HG02571 (cell line): ENCODE measurements around the gene ATP5MC2.
"Not testable (repeated sequence)": the region's sequence is repeated elsewhere in the genome, so short reads cannot be mapped to it uniquely, and the experiment has no call there.

Experiments
- ATAC-seq: cut with Tn5 transposase; IDR thresholded peaks from one replicate; pipeline ENCODE4 v1.9.1; 2021; ENCODE audit warnings: mild to moderate bottlenecking, moderate library complexity; ENCODE audit not compliant: unreplicated experiment

ATP5MC2 gene

DNA sequence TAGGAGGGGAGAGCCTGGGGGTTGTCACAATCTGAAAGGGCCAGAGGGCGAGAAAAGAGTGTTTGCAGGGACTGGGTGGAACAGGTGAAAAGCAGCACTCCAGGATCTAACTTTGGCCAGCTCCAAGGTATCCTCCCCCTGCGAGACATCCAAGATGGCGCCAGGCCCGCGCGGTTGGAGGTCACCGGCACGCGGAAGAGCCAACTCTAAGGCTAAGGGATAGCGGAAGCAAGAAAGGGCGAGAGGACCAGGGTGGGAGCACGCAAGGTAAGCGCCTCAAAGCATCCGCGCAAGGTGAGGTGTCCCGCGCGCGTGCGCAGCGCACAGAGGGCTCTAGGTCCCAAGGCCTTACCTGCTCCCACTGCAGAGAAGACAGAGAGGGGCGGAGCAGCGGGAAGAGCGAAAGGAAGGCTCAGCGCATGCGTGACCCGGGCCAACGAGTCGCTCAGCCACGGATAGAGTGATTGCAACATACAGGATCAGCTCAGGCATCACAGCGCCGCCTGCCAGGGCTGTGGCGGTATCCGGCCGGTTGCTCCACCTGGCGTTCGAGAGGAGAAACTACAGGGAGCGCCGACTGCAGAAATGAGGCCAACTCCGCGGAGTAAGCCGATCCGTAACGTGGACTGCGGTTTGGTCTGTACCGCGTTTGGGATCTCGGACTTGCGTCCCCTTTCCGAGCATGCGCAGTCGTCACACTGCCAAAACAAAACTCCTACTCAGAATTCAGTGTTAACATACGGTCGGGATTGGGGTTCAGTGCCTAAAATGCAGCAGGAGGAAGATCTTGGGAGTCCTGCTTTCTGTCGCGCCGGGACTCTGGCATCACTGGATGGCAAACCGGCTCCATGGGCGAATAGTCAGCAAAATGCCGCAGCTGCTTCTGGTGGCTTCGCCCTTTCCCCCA is at the start of gene ATP5MC2:
Gene ATP5MC2 (minus strand): TSS at position 383 of the 907 bp plus-strand sequence. CDS start 3,469 bp downstream, outside the sequence.
- peak; percentile 94 for ATAC-seq

DNA sequence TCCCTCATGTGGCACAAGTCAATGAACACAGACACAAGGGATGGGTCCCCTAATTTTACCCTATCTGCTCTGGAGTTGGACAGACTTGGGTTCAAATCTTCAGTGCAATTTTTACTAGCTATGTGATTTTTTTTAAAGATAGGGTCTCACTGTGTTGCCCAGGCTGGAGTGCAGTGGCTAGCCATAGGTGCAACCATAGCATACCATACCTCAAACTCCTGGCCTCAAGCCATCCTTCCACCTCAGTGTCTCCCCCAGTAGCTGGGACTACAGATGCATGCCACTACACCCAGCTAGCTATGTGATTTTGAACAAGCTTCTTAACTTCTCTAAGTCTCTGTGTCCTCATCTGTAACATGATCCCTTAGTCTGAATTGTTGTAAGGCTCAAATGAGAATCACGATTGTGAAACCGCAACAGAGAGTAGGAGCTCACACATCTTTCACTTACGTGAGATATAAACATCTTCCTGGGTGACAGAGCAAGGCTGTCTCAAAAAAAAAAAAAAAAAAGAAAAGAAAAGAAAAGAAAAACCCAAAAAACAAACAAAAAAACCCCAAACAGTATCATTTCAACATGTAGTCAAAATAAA is 46.7 kb upstream of the ATP5MC2 start:
- ATAC-seq: no peak

DNA sequence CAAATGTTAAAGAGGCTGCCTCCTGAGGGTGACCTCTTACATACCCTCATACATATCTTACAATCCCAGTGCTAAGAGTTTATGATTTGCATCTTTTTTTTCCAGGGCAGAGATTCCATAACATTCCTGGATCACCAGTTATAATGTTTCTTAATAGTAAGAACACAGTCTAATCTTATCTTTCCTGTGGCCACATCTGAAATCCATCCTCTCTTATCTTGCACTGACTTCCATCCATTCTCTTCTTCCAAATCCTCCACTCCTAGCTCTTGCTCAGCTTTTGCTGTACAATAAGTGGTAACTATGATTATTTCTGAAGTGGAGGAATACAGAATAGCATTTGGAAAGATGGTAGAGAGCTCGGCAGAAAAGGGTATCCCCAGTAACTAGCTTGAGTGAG is 45.1 kb upstream of the ATP5MC2 start:
- ATAC-seq: no peak

DNA sequence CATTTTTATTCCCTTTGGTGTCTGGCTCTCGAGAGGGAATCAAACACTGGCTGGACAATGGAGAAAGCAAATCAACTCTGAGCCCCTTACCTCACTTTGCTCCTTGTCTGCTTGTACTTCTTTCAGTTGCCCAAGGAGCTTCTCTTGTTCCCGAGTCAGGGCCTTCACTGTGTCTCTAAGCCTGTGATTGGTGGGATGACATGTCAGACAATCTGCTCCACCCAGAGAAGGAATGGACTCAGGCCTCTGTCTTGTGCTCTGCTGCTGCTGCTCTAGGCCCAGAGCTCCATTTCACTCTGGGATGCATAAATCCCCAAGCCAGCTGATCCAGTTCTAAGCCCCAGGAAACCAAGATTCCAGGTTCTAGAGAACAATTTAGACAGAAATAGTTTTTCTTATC is 43.8 kb upstream of the ATP5MC2 start:
- no peak for ATAC-seq

DNA sequence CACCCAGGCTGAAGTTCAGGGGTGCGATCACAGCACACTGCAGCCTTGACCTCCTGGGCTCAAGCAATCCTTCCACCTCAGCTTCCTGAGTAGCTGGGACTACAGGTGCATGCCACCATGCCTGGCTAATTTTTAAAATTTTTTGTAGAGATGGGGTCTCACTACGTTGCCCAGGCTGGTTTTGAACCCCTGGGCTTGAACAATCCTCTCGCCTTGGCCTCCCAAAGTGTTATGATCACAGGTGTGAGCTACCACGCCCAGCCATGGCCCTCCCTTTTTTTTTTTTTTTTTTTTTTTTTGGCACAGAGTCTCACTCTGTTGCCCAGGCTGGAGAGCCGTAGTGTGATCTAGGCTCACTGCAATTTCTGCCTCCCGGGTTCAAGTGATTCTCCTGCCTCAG is 42.7 kb upstream of the ATP5MC2 start:
- ATAC-seq: not testable (repeated sequence)

DNA sequence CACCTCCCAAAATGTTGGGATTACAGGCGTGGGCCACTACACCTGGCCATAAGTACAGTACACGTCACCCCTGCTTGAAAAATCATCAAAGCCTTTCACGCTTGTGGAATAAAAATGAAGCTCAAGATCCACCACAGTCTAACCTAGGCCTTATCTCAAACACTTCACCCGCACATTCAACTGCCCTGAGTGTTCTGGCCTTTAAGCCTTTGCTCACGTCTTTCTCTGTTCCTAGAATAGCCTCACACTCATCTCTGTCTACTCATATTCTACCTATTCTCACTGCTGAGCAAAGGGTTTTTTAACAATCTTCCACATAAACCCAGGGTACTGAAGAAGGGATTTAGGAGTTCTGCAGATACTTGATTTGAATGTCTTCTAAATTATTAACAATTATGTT is 41.4 kb upstream of the ATP5MC2 start:
- no peak for ATAC-seq

DNA sequence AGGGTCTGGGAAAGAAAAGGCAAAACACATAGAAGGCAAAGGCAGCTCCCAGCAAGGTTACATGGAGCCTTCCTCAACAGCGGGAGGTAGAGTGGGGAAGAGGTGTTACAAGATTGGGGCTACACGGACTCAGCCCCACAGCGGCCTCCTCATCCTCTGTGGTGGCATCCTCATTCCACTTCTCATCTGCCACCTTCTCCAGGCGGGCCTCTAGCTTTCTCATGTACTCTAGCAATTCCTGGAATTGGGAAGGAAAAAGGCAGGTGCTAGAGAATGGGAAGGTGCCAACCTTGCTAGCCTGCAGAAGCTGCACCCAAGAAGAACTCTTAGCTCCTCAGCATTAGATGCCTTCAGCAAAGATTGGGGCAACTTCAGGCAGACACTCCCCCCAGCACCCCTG is 38.1 kb upstream of the ATP5MC2 start:
- no peak for ATAC-seq

DNA sequence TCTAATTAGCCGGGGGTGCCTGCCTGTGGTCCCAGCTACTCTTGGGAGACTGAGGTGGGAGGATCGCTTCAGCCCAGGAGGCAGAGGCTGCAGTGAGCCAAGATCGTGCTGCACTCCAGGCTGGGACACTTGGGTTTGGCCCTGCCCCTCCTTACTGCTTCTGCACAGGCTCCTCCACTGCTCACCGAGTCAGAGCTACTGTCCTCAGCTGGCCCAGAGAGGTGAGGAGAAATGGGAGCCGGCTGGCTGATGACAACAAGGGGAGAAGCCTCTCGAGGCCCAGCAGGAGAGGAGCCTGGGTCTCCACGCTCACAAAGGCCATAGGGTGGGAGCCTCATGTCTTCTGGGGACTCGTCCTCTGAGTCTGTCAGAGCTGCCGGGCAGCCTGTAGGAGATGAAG is 37.6 kb upstream of the ATP5MC2 start:
- no peak for ATAC-seq

DNA sequence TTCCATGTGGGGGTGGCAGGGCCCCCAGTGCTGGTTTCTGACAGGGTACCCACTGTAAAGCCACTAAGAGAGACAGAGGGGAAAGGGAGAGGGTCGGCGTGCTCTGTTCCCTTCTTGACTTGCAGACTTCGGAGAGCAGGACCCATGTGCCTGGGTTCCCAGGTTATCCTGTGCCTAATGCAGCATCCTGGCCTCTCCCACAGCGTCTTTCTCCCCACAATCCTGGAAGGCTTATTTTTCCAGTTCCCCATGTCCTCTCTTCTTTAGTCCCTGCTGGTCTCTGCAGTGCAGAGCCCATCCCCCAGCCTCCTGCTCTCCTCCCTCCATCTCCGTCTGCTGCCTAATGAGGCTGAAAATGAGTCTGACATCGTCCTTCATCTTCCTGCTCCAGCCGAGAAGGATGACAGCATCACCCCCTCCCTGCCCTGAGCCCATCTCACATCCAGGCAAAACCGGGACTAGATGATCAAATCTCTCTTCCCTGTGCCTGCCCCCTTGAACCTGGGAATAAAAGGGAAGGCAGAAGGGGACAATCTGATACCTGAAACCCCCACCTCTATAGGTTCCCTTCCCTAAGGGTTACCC is 36.3 kb upstream of the ATP5MC2 start:
- no peak for ATAC-seq

DNA sequence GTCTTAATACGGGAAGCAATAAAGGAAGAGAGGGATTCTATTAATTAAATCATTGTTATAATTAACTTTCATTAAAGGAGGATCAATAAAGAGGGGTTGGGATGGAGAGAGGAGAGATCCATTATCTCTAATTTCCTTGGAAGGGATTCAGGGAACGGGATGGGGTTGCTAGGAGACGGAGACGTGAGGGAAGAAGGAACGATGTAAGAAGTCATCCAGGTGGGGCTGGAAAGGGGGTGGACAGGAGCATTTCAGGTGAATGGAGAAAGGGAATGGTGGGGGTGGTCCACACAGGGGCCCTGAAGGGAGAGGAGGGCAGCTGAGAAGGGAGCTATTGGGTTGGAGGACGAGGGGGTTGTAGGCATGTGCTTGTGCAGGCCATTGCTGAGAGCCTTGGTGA is 34.2 kb upstream of the ATP5MC2 start:
- ATAC-seq: no peak

DNA sequence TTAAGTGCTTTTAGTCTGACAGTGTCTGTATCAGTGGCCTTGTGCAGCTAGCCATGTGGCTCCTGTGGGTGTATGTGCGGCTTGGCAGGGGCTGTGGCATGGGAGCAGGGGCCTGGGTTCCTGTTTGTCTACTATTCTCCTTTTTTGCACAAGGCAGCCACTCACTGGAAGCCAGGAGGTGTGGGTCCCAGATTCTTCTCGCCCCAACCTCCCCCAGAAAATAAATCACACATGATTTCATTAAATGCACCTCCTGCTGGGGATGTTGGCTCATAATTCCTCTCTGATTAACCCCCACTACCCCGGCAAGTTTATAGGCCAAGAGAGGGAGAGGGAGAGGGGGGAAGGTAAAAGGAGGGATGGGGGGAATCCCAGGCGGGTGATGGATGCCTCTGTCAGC is 33.8 kb upstream of the ATP5MC2 start:
- ATAC-seq: no peak

DNA sequence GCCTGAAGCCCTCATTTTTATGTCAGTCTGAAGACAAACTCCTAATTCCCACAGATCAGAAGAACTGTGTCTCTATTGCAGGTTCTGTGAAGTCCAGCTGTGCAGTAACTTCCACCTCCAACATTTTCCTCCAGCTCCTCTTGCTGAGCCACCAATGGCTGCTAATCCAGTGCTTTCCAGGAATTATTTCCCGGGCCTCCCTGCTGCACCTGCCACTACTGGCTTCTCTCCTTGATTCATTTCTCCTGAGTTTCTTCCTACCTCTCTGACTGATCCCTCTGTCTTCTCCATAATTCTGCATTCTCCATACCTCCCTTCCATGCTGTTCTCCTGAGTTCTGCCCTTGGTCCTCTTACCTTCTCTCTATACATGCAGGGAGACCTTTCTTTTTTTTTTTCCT is 30.2 kb upstream of the ATP5MC2 start:
- no peak for ATAC-seq

DNA sequence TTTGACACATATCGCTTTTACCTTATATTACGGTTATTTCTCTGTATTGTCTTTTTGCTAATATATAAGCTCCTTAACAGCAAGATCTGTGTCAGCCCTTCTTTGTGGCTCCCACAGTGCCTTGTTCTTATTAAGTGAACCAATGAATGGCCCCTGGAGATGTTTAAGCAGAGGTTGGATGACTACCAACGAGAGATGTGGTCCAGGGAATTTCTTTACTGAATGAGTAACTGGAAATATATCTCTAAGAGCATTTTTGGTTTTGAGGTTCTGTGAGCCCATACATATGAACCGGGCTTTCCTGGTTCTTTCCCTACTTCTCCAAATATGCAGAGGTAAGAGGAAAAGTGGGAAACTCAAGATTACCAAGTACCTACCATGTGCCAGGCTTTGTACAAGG is 27.9 kb upstream of the ATP5MC2 start:
- ATAC-seq: no peak

DNA sequence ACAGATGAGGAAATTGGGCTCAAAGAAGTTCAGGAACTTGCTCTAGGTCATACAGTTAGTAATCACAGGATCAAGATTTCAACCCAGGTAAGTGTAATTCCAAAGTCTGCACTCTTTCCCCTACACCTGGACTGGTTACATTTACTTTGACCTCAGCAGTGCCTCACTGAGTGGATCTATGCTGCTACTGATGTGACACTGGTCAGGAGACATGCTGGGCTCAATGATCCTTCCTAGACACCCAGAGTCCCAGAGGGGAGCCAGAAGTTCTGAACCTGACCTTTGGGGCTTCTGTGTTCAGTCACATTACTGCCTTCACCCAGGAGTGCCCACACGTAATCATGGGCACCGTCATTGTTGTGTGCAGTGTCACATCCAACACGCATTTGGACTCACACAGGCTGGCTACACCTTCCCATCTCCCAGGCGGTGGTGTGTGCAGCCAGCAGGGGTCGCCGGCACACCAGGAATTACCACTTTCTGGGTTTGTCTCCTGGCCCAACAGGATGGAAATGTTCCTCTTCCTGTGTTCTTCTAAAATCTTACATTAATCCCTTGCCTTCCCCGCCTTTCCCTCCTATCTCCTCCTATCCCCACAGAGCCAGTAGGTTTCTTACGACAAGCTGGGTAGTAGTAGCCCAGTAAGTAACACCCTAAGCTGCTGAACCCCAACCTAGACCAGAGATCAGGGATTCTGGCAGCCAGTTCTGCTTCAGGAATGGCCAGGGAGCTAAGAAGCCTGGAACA is 25.8 kb upstream of the ATP5MC2 start:
- ATAC-seq: peak; percentile 54

DNA sequence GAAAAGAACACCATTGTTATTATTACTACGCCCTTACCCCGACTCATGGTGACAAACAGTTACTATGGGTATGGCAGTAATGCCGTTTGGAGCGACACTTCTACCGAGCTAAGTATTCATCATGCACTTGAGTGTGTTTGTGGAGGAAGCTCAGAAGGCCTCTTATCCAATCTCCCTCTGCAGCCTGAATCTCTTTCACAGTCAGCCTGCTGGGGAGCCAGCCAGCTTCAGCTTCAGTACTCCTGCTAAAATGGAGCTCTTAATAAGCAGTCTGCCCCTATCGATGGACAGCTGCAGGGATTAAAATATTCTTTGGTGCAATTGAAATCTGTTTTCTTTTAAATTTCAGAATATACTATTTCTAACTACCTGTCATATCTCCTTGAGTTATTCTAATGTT is 24.7 kb upstream of the ATP5MC2 start:
- ATAC-seq: no peak

DNA sequence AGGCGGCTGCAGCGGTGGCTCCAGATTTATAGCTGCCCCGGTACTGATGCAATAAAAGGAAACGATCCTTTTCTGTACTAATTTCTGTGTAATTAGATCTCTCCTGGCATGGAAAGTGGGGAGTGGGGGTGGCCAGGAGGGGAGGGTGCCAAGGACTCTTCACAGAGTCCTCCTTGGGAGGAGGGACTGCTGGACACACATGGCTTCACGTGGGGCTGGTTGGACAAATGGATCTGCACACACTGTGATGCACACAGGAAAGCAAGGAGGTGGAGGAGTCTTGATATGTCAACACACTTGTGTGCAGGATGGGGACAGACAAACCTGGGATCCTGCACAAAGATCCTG is 23.8 kb upstream of the ATP5MC2 start:
- no peak for ATAC-seq

DNA sequence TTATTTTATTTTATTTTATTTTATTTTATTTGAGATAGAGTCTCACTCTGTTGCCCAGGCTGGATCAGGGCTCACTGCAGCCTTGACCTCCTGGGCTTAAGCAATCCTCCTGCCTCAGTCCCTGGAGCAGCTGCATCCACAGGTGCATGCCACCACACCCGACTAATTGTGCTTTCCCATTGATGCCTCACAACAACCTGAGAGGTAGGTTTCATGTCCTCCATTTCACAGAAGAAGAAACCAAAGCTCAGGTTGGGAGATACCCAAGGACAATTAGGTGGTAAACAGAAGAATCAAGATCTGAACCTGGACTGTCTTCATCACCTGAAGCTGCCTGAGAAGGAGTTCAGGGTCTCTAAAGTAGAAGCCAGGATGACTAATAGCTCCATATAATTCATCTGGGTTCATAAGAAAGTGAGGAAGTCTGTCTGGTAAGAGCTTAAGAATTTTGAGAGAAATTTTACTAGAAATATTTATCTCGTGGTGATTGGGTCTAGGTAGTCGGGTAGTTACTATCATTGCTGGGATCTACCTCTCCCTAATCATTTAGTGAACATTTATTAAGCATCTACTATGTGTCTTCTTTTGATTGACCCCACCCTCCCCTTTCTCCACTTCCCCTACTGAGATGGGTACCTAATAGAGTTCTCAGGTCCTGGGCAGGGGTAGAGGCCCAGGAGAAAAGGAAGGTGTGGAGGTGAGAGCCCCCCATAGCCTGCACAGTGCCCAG is 23.2 kb upstream of the ATP5MC2 start:
- no peak for ATAC-seq

DNA sequence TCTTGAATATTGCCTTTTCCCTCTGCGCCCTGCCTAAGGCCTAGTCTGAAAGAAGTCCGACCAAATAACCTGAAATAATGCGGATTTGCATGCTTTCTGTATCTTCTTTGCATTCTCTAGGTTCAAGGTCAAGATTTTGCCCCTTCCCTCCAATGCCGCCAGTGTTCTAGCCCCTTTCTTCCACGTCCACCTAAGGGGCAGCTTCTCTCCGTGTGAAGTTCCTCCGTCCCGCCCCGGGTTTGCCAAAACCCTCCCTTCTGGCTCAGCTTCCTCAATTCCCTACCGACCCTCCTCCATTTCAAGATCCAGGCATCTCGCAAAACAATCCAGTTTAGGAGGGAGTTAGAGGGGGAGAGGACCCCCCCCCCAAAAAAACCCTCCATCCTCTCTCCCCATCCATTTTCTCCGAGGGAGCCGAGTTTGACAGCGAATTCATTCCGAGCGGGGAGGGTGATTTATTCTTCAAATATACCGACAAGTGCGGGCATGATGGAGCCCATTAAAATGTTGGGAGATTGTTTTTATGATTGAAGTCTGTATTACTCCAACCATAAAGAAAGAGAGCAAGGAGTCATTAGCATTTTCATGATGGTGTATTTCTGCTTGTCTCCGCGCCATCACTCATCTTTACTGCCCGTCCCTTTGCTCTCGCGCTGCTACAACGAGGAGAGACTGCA is 20.9 kb upstream of the ATP5MC2 start:
- ATAC-seq: no peak

DNA sequence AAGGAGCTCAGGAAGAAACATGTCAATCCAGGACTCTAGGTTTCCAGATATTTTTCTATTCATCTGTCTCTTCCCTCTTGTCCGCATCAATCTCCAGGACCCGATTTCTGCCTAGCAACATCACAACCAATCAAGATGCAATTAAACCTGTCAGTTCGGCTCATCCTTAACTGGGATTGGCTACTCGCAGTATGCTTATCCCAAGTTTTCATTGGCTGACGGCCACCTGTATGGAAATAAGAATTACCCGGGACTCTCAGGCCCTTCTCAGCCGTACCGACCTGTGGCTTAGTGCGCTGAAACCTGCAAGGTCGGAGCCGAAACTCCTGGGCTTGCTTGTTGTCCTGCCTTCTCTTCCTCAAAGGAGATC is 20.4 kb upstream of the ATP5MC2 start:
- no peak for ATAC-seq
